ENCODE measurements around the gene TRIM46. TPM values are rescaled to one million over a fixed set of nuclear protein-coding genes. Genes with fewer than 3 reads are reported as not detected.

Gene TRIM46
- total RNA-seq, 1 donor from 2014 or later = 13.2 TPM

GRCh38 chr1:155174324-155175280 lies 953 bp downstream of the TRIM46 start:
- FAIRE-seq = no peak
- Mint-ChIP-seq H3K9me3 (ENCODE audit: unreplicated experiment) (no peaks in the 10 kb centered on the region), H3K27ac (ENCODE audit: unreplicated experiment) (peak overlapping the region; percentile 66), H3K4me3 (ENCODE audit: unreplicated experiment) (peak overlapping the region; percentile 97), H3K27me3 (ENCODE audit: low read depth, unreplicated experiment) (no peaks in the 10 kb centered on the region), H3K4me1 (ENCODE audit: low read depth, unreplicated experiment) (peaks cover 22% of the 10 kb centered on the region), H3K36me3 (ENCODE audit: low read depth, unreplicated experiment) (peaks cover 8% of the 10 kb centered on the region)
- Histone ChIP-seq H3K4me2 (ENCODE audit: low read length) (peak overlapping the region; percentile 92), H3K9me3 (ENCODE audit: insufficient read depth, low read depth, low read length) (no peaks in the 10 kb centered on the region), H3K27me3 (ENCODE audit: insufficient read depth, low read length) (no peaks in the 10 kb centered on the region), H2AFZ (ENCODE audit: low read depth, low read length) (peak overlapping the region; percentile 89), H3K27ac (ENCODE audit: low read depth, low read length) (no peak overlapping the region), H3K4me3 (ENCODE audit: insufficient read depth, low read depth, low read length) (peak overlapping the region; percentile 84), H3K79me2 (ENCODE audit: insufficient read depth, low read length) (peaks cover 34% of the 10 kb centered on the region), H3K4me1 (ENCODE audit: insufficient read depth, low read length) (peaks cover 22% of the 10 kb centered on the region), H3K36me3 (ENCODE audit: insufficient read depth, low read length) (peaks cover 7% of the 10 kb centered on the region), H3K9ac (ENCODE audit: low read length) (peak overlapping the region; percentile 96), H4K20me1 (ENCODE audit: insufficient read depth, low read length) (peaks cover 16% of the 10 kb centered on the region)
- TF ChIP-seq CTCF (IDR thresholded peaks at IDR 0.05; ENCODE audit: insufficient read depth, low read depth, low read length) = no peak
- TF ChIP-seq EZH2 (IDR thresholded peaks at IDR 0.05; ENCODE audit: insufficient read depth, low read length) = no peak
- DNase-seq (ENCODE audit: low read depth) = no peak

DNA sequence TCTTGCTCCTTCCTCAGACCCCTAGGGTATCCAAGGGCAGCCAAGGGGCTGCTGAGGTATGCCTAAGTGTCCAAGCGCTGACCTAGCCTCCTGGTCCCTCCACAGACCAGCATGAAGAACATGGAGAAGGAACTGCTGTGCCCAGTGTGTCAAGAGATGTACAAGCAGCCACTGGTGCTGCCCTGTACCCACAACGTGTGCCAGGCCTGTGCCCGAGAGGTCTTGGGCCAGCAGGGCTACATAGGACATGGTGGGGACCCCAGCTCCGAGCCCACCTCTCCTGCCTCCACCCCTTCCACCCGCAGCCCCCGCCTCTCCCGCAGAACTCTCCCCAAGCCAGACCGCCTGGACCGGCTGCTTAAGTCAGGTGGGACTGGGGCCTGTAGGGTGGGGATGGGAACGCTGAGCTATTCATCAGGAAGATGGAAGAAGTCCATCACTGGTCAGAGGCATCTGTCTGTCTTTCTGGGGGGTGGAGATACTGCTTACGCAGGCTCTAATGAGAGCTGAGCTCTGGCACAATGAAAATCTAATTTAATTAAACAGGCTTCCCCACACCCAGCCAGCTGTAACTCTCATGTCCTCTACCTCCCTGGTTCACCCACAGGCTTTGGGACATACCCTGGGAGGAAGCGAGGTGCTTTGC lies 1.8 kb downstream of the TRIM46 start:
- Mint-ChIP-seq H3K9me3 (ENCODE audit: unreplicated experiment) (no peaks in the 10 kb centered on the region), H3K36me3 (ENCODE audit: low read depth, unreplicated experiment) (peaks cover 6% of the 10 kb centered on the region), H3K4me3 (ENCODE audit: unreplicated experiment) (peak overlapping the region; percentile 97), H3K27ac (ENCODE audit: unreplicated experiment) (no peak overlapping the region), H3K27me3 (ENCODE audit: low read depth, unreplicated experiment) (no peaks in the 10 kb centered on the region), H3K4me1 (ENCODE audit: low read depth, unreplicated experiment) (peaks cover 22% of the 10 kb centered on the region)
- Histone ChIP-seq H3K36me3 (ENCODE audit: insufficient read depth, low read length) (peaks cover 4% of the 10 kb centered on the region), H3K79me2 (ENCODE audit: insufficient read depth, low read length) (peaks cover 34% of the 10 kb centered on the region), H3K4me1 (ENCODE audit: insufficient read depth, low read length) (peaks cover 22% of the 10 kb centered on the region), H3K4me3 (ENCODE audit: insufficient read depth, low read depth, low read length) (peak overlapping the region; percentile 84), H3K9me3 (ENCODE audit: insufficient read depth, low read depth, low read length) (no peaks in the 10 kb centered on the region), H3K27ac (ENCODE audit: low read depth, low read length) (no peak overlapping the region), H3K27me3 (ENCODE audit: insufficient read depth, low read length) (no peaks in the 10 kb centered on the region), H4K20me1 (ENCODE audit: insufficient read depth, low read length) (peaks cover 16% of the 10 kb centered on the region), H3K4me2 (ENCODE audit: low read length) (peak overlapping the region; percentile 92), H3K9ac (ENCODE audit: low read length) (peak overlapping the region; percentile 96), H2AFZ (ENCODE audit: low read depth, low read length) (no peak overlapping the region)
- DNase-seq (ENCODE audit: low read depth) = no peak
- no peak for FAIRE-seq
- TF ChIP-seq EZH2 (IDR thresholded peaks at IDR 0.05; ENCODE audit: insufficient read depth, low read length) = no peak
- no peak for TF ChIP-seq CTCF (IDR thresholded peaks at IDR 0.05; ENCODE audit: insufficient read depth, low read depth, low read length)

Data from astrocyte (in vitro differentiated cells and primary cell).